Fibroblast of skin of right biceps (primary cell): Measurements from ENCODE around the gene GADD45G.

Source experiments
- DNase-seq: peaks from one replicate; pipeline ENCODE4 v3.0.0-alpha.2; 2013

Gene GADD45G

DNA sequence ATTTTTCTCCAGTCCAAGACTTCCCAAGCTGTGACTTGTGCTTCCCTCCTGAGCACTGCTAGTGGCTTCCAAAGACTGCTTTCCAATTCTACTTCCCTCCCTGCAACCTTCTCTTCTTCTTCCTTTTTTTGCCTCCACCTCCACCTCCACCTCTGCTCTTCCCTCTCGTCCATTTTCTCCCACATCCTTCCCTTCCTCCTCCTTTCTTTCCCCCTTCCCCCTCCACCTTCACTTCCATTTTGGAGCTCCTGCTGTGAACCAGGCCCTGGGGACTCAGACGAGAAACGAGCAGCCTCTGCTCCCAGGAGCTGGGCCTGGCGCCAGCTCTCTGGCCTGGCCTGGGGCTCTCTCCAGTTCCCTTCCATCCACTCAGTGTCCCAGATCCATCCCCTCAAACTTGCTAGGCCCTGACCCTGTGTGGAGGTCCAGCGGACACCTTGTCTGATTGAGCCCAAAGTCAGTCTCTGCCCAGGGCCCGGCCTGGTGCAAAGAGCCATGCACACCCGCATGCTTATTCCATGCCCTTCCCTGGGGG lies 5.6 kb downstream of the GADD45G start:
- DNase-seq: no peak

DNA sequence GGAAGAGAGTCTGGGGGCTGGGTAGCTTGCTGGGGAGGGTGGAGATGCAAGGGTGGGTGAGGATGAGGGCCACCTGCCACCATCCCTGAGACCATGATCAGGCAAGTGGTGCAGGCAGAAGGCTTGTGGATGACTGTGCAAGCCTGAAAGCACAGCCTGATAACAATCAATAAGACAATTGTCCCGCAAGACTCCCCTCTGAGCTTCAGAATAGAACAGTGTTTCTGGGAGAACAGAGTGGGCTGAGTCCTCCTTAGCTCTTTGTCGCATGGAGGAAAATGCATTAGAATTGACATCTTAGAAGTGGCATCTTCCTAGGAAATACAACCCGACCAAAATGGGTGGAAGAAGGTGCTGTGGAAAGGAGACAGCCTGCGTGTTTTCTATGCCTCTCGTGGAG lies 6.6 kb downstream of the GADD45G start:
- DNase-seq: no peak

DNA sequence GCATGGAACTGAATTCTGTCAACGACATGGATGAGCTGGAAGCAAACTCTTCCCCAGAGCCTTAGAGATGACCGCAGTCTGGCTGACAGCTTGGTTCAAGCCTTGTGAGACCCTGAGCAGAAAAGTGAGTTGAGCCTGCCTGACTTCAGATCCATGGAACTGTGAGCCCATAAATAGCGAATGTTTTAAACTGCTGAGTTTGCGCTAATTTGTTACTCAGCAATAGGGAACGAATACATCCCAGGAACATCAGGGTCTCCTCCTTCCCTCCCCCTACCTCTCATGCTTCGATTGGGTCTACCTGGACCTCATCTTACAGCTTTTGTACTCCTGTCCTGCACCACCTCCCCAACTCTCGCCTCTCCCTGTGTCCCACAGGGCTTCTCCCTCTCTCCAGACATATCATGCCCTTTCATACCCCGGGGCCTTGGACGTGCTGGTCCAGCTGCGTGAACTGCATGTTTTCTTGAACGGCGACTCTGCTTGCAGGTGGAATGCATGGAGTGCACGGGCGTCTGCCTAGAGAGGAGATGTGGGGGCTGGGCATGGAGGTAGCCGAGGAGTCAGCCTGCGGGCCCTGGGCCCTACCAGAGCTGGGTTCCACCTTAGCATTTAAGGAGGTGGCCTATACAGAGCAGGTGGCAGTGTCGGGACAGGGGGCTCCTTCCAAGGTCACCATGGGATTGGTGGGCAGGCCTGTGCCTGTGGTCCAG lies 7.9 kb downstream of the GADD45G start:
- DNase-seq: no peak

DNA sequence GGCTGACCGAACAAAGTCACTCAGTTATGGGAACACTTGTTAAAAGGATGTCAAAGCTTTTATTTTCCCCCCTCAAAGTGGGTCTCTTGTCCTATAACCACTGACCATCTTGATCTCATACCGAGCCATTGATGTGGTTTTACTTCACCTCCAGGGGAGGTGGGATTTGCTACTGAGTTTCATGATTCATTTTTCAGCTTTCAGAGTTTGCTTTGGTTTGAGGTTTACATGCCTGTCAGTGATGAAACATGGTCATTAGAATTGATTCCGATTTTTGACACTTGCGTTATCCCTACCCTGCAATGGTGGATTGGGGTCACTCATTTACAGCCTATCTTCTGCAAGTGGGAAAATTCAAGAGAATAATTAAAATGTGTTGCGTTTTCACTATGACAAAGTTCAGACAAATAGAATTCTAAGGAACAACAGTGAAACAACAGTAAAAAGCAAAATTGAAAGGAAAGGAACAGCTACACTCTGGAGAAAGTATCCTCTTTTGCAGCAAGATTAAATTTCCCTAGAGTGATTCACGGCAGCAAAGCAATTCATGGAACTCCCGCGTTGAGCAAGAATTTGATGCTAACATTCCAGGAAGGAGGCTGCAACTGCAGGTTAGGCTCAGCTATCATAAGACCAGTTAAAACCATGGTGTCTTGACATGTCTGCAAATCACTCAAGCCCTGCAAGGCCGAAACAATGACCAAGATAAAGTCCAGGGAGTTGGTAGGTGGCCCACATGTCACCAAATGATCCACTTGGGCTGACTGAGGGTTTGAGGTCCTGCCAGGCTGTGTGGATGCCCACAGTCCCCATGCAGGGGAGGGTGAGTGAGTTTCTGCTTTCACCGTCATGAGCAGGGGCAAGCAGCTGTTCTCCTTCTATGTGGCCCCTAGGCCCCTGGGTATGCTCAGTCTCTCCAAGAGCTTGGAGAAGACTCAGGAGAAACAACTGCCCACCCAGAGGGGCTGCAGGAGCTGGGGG lies 9.4 kb downstream of the GADD45G start:
- DNase-seq: peak; percentile 52

DNA sequence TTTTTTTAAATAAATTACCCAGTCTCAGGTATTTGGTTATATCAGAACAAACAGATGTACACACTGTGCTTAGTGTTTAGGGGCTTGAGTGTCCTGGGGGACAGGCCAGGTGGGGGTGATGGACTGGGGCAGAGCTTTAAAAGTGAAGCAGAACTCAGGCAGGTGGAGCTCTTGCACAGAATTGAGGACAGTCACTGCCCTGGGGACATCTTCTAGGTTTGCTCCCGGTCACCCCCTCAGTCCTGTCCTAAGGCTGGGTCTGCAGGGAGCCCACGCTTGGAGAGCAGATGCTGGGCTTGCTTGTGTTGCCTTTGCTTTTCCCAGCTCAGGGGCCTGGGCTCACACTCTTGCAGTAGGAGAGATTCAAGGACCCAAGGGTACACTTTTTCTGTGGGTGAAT lies 10.8 kb downstream of the GADD45G start:
- DNase-seq: no peak

DNA sequence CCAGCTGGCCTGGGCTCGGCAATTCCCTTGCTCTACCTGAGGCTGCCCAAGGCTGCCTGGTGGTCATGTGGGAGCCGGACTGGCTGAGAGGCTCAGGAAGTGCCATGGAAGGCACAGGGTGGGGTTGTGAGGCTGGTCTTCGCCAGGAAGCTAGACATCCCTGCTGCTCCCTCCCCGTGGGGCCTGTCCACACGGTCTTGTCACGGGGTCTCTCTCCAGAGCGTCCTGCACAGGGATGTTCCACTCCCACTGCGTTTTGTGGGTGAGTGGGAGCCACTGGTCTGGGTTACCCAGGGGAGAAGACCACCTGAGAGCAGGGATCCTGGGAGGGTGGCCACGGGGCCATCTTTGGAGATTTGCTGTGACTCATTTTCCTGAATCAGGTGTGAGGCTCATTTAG lies 11.6 kb downstream of the GADD45G start:
- no peak for DNase-seq

DNA sequence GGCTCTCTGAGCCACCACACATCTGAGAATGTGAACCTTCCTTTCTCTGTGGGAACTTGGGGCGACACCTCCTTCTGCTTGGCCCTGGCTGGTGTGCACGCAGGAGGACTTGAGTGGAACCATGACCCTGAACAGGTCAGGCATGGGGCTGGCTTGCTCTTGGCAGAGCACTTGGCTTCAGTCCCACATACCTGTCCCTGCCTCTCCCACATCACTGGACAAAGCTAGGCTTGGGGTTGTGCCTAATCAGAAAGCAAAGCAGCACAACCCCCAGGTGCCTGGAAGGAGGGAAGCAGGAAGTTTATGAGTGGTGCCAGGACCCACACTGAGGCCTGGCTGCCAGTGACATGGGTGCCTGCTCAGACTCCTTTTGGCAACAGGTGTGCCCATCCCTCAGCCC lies 13.2 kb downstream of the GADD45G start:
- no peak for DNase-seq

DNA sequence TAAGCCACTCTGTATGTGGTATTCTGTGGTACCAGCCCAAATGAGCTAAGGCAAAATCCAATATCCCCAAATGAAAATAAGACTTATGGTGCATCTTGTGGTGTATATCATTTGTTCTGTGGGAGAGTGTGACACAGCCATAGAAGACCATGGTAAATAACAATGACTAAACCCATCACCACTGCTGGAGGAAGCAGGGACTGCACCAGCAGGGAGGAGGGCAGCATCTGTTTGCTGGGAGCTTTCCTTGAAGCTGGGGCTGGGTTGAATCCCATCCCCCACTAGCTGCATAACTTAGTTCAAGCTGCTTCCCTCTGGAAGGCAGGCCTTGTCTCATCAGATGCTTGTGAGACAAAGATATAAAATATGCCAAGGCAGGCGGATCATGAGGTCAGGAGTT lies 14.2 kb downstream of the GADD45G start:
- DNase-seq: no peak

DNA sequence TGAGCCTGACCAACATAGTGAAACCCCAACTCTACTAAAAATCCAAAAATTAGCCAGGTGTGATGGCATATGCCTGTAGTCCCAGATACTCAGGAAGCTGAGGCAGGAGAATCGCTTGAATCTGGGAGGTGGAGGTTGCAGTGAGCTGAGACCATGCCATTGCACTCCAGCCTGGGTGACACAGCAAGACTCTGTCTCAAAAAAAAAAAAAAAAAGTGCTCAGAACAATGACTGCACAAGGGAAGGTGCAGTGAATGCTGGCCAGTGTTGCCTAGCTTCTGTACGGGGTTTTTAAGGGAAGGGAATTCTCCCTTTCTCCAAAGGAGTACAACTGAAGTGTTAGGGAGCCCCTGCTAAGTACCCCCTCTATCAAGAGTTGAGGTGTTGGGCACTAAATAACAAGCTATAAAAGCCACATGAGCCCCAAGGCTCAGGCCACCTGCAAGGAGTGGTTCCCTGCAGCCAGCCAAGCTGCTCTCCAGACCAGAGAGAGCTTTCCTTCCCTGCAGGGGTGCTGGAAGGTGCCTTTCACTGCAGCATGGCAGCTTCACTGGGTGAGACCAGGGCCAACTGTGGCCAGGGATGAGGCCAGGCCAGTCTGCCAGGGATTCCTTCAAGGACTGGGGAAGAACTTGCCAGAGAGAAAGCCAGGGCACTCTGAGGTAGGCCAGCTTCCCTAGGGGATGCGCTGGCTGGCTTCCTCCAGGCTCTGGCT lies 14.8 kb downstream of the GADD45G start:
- DNase-seq: no peak

DNA sequence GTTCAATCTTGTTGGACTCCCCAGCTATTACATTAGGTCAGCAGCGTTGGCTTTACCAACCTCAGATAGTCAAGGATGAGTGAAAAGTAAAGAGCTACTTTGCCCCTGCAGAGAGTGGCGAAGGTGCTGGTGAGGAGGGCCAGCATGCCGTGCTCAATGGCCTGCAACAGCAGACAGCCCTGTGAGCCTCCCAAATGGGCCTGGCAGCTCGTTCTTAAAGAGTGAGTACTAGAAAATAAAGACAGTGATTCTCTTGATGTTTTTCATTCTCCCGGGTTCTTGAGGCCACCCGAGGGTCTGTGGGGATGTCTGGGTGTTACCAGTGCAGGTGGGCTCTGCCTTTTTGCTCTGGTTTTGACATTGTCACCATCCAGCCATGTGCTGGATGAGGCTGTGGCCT lies 16.2 kb downstream of the GADD45G start:
- DNase-seq: no peak

DNA sequence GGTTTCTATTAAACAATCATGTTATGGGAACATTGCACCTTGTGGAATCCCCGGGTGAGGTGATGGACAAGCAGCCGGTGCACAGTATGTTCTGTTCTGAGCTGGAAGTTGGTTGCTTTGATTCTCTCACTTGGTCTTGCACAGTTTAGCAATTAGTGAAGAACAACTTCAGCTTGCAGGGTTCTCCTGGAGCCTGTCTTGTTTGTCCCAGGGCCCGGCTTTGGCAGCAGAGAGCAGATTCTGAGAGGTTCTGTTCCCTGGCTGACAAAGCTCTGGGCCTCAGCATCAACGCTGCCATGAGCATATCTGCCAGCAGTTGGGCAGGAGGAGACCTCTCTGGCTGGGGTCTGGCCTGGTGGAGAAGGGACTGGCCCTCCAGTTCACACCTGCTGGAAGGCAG lies 16.9 kb downstream of the GADD45G start:
- no peak for DNase-seq

DNA sequence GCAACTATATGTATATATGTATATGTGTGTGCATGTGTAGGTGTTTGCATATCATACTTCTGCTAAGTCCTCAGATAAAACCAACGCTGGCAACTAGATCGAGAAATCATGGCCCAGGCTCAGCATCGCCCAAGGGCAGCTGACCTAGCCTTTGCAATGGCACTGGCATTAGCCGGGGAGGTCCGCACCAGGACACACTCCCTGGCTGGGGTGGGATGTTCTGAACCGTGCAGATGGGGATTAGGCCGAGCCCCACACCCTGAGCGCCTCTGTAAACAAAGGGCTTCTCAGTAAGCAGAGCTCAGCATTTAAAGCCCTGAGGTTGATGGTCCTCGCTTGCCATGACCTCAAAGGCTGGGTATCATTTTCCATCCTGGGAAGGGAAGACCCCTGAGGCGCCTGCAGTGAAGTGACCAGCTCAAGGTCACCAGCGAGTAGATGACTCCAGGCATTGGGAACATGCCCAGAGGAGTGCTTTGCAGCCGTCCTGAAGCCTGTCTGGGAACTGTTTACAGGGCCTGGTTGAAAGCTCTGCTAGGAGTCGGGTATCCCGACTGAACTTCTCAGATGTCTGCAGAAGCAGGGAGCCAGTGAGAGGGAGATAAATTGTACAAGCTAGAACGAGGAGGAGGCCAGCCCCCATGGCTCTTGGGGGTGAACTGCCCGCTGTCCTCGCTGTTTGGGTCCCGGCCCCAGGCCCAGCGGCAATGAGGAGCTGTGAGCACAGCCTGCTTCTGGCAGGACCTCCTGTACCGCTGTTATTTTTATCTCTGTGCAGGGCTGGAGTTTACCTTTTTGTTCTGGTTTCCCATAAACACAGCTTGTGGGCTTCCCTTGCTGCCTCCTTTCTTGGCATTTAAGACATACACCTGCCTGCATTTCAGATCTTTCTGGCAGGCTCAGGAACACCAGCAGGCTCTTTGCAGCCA lies 18.4 kb downstream of the GADD45G start:
- no peak for DNase-seq

DNA sequence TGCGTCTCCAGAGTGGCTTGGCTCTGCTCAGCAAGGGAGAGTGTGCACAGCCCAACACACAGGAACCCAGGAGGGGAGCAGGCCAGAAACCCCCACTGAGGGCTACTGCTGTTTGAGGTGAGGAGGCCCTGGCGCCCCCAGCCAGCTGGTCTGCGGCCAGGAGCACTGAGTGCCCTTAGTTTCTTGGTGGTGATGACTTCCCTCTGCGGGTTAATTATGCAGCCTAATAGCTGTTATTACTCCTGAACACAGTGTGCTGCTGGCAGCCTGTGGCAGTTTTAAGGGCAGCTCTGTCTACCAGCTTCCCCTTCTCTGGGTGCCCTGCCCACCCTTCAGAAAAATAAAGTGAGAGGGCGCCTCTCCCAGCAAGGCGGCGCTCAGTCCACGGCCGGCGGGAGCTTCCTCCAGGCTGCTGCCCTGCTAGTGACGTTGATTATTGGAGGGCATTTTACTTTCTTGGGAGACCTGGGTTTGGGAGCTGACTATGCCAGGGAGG lies 19.2 kb downstream of the GADD45G start:
- no peak for DNase-seq

DNA sequence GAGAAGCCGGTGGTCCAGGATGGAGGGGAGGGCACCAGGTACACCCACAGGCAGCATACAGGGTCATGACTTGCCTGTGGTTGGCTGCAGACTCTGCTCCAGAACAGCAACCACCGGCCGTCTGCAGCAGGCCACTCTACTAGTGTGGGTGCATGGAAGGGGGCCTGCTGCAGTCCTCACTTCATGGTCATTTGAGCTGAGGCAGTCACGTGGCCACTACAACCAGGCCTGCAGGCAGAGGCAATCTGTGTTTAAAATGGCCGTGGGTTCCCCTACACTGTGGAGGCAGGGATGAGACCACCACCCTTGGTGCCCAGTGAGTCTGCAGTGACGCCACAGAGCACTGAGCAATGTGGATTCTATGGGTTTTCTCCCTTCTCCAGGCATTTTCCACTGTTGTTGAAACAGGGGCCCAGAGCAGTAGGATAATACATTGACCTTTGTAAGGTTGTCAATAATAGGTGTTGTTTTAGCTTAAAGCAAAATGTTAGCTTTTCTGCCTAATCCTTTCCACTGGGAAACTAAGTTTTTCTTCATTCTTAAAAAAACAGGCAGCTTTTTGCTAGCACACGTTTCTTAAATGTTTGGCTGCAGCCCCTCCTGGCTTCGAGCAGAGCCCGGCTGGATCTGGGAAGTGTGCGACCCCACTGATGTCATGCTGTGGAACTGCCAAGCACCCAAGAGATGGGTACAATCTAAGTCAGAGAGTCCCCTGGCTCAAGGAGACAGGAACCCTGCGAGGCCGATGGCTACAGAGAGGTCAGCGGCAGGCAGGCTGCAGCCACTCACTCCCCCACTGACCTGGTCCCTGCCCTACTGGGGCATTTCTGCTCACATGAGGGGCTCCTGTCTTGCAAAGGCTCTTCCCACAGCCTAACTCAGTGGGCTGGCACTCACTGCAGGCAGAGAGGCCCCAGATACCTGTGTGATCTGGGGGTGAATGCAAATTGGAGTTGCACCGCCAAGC lies 21.2 kb downstream of the GADD45G start:
- no peak for DNase-seq

DNA sequence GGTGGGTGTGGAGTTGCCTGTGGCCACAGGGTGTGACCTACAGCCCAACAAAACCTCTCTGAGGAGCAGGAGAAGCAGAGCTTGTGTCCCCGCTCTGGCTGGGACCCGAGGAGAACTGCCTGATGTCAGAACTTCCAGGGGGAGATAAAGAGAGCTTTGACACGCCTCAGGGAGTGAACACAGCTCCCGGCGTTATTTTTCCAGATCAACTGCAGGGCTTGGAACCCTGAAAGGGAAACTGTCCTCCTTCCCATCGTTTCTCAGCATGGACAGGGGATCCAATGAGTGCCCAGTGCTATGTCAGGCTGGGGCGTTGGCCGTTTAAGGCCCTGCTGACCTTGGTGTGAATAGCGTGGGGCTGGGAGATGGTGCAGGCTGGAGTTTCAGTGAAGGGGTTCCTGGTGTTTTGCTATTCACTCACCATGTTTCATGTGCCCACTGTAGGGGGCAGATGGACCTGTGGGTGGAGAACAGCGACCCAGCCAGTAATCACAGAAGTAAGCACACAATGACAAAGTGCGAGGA lies 22.0 kb downstream of the GADD45G start:
- DNase-seq: no peak

DNA sequence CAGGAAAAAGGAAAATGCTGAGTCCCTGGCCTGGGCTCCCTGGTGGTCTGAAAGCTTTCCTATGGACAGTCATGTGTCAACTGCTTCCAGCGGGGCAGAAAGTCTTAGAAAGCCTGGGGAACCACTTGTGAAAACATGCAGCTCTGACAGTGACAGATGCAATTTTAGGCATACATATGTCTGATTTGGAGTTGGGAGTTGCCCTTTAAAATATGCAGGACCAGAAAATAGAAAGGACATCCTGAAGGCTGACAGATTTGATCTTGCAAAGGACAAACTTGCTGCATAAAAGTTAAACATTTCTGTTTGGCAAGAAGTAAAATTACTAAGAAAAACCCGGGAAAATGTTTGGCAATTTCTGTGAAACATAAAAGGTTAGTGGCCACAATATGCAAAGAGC lies 23.8 kb downstream of the GADD45G start:
- no peak for DNase-seq

DNA sequence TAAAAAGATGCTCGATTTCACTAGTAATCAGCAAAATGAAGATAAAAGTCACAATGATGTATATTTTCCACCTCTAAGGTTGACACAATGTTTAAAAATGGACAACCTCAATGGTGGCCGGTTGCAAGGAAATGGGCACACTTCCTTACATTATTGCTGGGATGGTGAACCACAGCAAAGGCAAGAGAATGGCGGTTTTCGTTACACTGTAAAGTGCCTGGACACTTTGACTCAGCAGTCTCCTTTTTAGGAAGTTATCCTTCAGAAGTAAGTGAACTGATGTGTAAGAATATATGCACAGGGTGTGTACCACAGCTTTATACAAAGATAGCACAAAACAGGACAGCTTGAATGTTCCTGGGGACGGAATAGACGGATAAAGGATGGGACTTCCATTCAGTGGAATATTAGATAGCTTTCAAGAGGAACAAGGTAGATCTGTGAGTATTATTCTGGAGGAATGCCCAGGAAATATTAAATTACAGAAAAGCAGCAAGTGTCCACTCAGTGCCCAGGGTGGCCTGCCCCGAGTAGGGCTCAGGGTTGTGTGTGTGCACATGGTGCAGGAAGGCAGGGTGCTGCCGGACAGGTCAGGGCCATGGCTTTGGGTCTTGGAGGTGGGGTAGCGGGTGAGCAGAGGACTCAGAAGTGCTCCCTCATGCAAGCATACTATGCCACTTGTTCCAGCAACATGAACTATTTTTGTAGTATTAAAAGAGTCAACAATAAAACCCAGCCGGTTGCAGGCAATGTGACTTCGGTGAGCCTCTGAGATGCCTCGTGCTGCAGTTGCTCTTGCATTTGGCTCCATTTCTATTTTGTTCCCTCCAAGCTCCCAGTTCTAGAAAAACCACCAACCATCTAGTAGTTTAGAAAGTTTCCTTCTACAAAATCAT lies 24.5 kb downstream of the GADD45G start:
- DNase-seq: no peak

DNA sequence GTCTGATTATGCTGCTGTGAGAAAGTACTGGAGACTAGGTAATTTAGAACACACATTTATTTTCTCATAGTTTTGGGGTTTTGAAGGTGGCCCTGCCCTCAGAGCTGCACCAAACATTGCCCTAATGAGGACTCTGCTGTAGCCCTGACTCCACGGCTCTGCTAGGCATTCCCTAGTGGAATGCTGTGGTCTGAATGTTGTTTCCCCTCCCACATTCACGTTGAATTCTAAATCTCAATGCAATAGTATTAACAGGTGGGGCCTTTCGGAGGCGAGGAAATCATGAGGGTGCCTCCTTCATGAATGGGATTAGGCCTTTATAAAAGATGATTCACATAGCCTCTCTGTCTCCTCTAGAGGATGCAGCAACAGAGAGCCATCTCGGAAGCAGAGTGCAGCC lies 25.7 kb downstream of the GADD45G start:
- no peak for DNase-seq

DNA sequence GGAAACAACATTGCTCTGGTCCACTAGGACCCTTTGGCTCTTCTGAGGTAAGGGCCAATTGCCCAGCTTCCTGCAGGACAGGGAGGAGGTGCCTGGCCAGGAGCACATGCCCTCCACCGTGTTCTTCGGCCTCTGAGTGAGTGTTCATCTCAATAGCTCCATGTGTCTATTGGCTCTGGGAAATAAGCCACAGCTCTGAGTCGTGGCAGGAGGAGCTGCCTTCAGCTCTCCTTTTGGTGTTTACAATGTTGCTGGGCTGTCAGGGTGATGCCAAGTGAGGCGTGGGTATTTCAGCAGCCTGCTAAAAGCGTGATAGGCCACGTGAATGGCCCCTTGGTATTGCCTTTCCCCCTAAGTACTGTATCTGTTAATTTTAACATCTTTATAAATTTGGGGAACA lies 26.6 kb downstream of the GADD45G start:
- DNase-seq: no peak
